ENCODE measurements around the gene PARD3B. TPM values are rescaled to one million over a fixed set of nuclear protein-coding genes. Genes with fewer than 3 reads are reported as not detected.

The PARD3B gene
- total and polyA plus RNA-seq, 3 donors from 2014 or later = 14.6 to 36.8 (median 29.6) TPM

GRCh38 chr2:204693262-204693661 is 148.0 kb downstream of the PARD3B start:
- intact Hi-C loops (cut with DNase I; ENCODE audit: low total_unique reads) = no loop called here
- no peaks in the 10 kb centered on the region for H3K27me3 ChIP-seq
- no peak for DNase-seq
- no peaks in the 10 kb centered on the region for H3K9me3 ChIP-seq
- no peak overlapping the region for H3K4me3 ChIP-seq
- 48 to 52% methylated on average over 3 of the region's 3 CpGs for WGBS, 2 donors
- TF ChIP-seq POLR2A (IDR thresholded peaks at IDR 0.05) = no peak
- TF ChIP-seq, protein P1, sequence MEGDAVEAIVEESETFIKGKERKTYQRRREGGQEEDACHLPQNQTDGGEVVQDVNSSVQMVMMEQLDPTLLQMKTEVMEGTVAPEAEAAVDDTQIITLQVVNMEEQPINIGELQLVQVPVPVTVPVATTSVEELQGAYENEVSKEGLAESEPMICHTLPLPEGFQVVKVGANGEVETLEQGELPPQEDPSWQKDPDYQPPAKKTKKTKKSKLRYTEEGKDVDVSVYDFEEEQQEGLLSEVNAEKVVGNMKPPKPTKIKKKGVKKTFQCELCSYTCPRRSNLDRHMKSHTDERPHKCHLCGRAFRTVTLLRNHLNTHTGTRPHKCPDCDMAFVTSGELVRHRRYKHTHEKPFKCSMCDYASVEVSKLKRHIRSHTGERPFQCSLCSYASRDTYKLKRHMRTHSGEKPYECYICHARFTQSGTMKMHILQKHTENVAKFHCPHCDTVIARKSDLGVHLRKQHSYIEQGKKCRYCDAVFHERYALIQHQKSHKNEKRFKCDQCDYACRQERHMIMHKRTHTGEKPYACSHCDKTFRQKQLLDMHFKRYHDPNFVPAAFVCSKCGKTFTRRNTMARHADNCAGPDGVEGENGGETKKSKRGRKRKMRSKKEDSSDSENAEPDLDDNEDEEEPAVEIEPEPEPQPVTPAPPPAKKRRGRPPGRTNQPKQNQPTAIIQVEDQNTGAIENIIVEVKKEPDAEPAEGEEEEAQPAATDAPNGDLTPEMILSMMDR (IDR thresholded peaks at IDR 0.05) = no peak
- no peak overlapping the region for H3K27ac ChIP-seq
- no peaks in the 10 kb centered on the region for H3K4me1 ChIP-seq
- H3K36me3 ChIP-seq (ENCODE audit: low read depth, missing control alignments) = no peaks in the 10 kb centered on the region

DNA sequence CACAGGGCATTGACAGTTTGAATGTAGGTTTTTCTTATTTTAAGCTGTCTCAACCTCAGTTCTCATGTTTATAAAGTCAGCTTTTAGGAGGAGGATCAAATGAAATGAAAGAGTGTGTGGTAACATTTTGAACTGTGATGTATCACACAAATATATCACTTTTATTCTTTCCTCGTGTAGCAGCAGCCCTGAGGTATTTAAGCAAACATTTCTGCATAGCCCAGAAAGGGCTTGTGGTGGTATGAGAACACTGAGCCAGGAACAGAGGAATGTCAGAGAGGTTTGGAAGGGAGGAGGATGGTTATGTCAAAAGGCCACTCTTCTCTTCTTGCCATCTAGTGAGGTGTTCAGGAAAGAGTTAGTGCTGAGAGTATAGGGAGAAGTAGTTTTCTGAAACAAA is 150.2 kb downstream of the PARD3B start:
- H3K27me3 ChIP-seq = no peaks in the 10 kb centered on the region
- WGBS, 2 donors = 39 to 47% methylated on average over 1 of the region's 1 CpG
- no peak overlapping the region for H3K4me3 ChIP-seq
- TF ChIP-seq POLR2A (IDR thresholded peaks at IDR 0.05) = no peak
- TF ChIP-seq, protein P1 (IDR thresholded peaks at IDR 0.05) = no peak
- no peak for DNase-seq
- no peaks in the 10 kb centered on the region for H3K9me3 ChIP-seq
- H3K4me1 ChIP-seq = no peaks in the 10 kb centered on the region
- intact Hi-C loops (cut with DNase I; ENCODE audit: low total_unique reads) = no loop called here
- no peaks in the 10 kb centered on the region for H3K36me3 ChIP-seq (ENCODE audit: low read depth, missing control alignments)
- H3K27ac ChIP-seq = no peak overlapping the region

DNA sequence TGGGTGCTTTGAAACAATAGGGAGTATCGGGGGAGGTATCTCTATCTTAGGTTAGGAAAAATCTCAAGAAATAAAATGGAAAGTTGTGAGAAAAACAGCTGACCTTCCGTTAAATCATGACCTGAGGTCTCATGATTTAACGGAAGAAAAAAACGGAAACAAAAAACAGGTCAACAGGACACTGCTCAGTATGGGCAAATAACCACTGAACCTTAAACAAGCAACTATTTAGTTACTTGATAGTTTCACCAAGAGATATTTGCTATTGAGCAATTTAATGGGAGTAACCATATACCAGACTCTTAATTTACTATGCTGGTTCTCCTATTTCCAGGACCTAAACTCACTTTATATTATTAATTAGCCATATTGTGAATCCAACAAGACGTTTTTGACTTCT is 150.8 kb downstream of the PARD3B start:
- no peaks in the 10 kb centered on the region for H3K9me3 ChIP-seq
- no peak overlapping the region for H3K27ac ChIP-seq
- no peaks in the 10 kb centered on the region for H3K36me3 ChIP-seq (ENCODE audit: low read depth, missing control alignments)
- no peaks in the 10 kb centered on the region for H3K4me1 ChIP-seq
- DNase-seq = no peak
- no peaks in the 10 kb centered on the region for H3K27me3 ChIP-seq
- TF ChIP-seq, protein P1 (IDR thresholded peaks at IDR 0.05) = no peak
- no peak for TF ChIP-seq POLR2A (IDR thresholded peaks at IDR 0.05)
- no peak overlapping the region for H3K4me3 ChIP-seq
- intact Hi-C loops (cut with DNase I; ENCODE audit: low total_unique reads) = no loop called here
- 91 to 93% methylated on average over 5 of the region's 5 CpGs for WGBS, 2 donors

- 77 to 84% methylated on average over 4 of the region's 4 CpGs for WGBS, 2 donors
- no peaks in the 10 kb centered on the region for H3K9me3 ChIP-seq
- H3K36me3 ChIP-seq (ENCODE audit: low read depth, missing control alignments) = no peaks in the 10 kb centered on the region
- intact Hi-C loops (cut with DNase I; ENCODE audit: low total_unique reads) = no loop called here
- H3K4me1 ChIP-seq = no peaks in the 10 kb centered on the region
- H3K27me3 ChIP-seq = no peaks in the 10 kb centered on the region
- no peak overlapping the region for H3K4me3 ChIP-seq
- H3K27ac ChIP-seq = no peak overlapping the region
- no peak for DNase-seq
- TF ChIP-seq POLR2A (IDR thresholded peaks at IDR 0.05) = no peak
- TF ChIP-seq, protein P1 (IDR thresholded peaks at IDR 0.05) = no peak
Measured at GRCh38 chr2:204705243-204705932, 160.1 kb downstream of the PARD3B start.

DNA sequence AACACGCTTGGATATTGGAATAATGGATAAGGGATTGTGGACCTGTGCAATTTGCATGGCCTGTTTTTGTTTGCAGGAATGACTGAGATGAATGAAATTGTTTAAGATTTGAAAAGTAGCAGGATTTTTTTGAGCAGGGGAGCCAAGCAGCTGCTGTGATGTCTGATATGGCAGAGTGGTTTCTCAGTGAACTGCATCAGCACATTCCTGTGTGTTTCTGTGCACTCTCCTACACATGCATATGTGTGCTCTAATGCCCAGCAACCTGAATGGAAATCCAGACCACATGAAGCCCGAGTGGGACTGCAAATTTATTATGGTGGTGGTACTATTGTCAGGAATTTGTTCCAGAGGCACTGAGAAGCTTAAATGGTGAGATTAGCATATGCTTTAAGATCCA is 161.7 kb downstream of the PARD3B start:
- Histone ChIP-seq H3K9me3 (no peaks in the 10 kb centered on the region), H3K27ac (no peak overlapping the region), H3K36me3 (ENCODE audit: low read depth, missing control alignments) (no peaks in the 10 kb centered on the region), H3K4me3 (no peak overlapping the region), H3K27me3 (no peaks in the 10 kb centered on the region), H3K4me1 (no peaks in the 10 kb centered on the region)
- DNase-seq = no peak
- WGBS, 2 donors = 44 to 58% methylated on average over 2 of the region's 2 CpGs
- intact Hi-C loops (cut with DNase I; ENCODE audit: low total_unique reads) = no loop called here
- TF ChIP-seq POLR2A (IDR thresholded peaks at IDR 0.05) = no peak
- TF ChIP-seq, protein P1 (IDR thresholded peaks at IDR 0.05) = no peak
